H1 (cell line): ENCODE measurements around the gene RGPD3. TPM values are rescaled to one million over a fixed set of nuclear protein-coding genes. Genes with fewer than 3 reads are reported as not detected.
"Not testable (repeated sequence)": the region's sequence is repeated elsewhere in the genome, so short reads cannot be mapped to it uniquely, and the experiment has no call there.

Experiments used
- CTCF ChIA-PET: fragments of 300-600 bp; sonication (Branson Sonifier 250); formaldehyde crosslinking; loops from one replicate; lab custom pipeline; 2021; ENCODE audit not compliant: partially characterized antibody; lab: Charles Lee
- POLR2A ChIA-PET: fragments of 300-600 bp; sonication (Branson Sonifier 250); formaldehyde crosslinking; loops from one replicate; lab custom pipeline; 2021; ENCODE audit warnings: inconsistent platforms; ENCODE audit not compliant: partially characterized antibody; lab: Charles Lee
- DNase-seq, 2 experiments: peaks; one replicate each; pipeline versions ENCODE4 v3.0.0 to v3.0.0-alpha.2; 2010 to 2022; ENCODE audit warnings: low spot score in 2 of 2, low read depth in 1 of 2, mixed read lengths in 1 of 2
- FAIRE-seq: peaks from 2 replicates; lab custom pipeline; 2011; peaks lifted over from hg19 to GRCh38; lab: Jason Lieb, UNC
- H2AFZ ChIP-seq: 2 replicates; pipeline ENCODE4 v1.8.1; 2012; ENCODE audit warnings: low read length, inconsistent platforms
- H2AK5ac ChIP-seq: 2 replicates; pipeline ENCODE4 v1.6.1; 2013; ENCODE audit warnings: low read depth, low read length
- H2BK120ac ChIP-seq: replicated peaks from 2 replicates; pipeline ENCODE3; 2013; ENCODE audit warnings: low read depth, low read length, inconsistent platforms
- H2BK12ac ChIP-seq: 2 replicates; pipeline ENCODE4 v1.6.1; 2013; ENCODE audit warnings: low read depth, low read length
- H2BK15ac ChIP-seq: 2 replicates; pipeline ENCODE4 v1.6.1; 2013; ENCODE audit warnings: low read length
- H2BK20ac ChIP-seq: 2 replicates; pipeline ENCODE4 v1.6.1; 2013; ENCODE audit warnings: low read length
- H2BK5ac ChIP-seq: 2 replicates; pipeline ENCODE4 v1.6.1; 2013; ENCODE audit warnings: low read depth, low read length
- H3K14ac ChIP-seq: 2 replicates; pipeline ENCODE4 v1.6.1; 2013; ENCODE audit warnings: inconsistent platforms; ENCODE audit not compliant: insufficient read length
- H3K18ac ChIP-seq: 2 replicates; pipeline ENCODE4 v1.6.1; 2013; ENCODE audit warnings: low read length; ENCODE audit errors: extremely low read depth
- H3K23ac ChIP-seq: 2 replicates; pipeline ENCODE4 v1.6.1; 2013; ENCODE audit warnings: inconsistent platforms; ENCODE audit not compliant: insufficient read length
- H3K23me2 ChIP-seq: 2 replicates; pipeline ENCODE4 v1.6.1; 2013; ENCODE audit warnings: low read depth, low read length
- H3K27ac ChIP-seq: 2 replicates; pipeline ENCODE4 v1.6.1; 2011; ENCODE audit warnings: low read depth, low read length, inconsistent platforms
- H3K27me3 ChIP-seq, 4 experiments: replicated peaks in 1 of 4; 1 replicate in 1 of 4; 2 replicates in 3 of 4; pipeline versions ENCODE4 v1.6.1 to v1.8.1; 2011 to 2013; ENCODE audit warnings: low read length in 3 of 4, mild to moderate bottlenecking in 3 of 4, inconsistent platforms in 2 of 4, mixed read lengths in 2 of 4, moderate library complexity in 1 of 4; ENCODE audit not compliant: control insufficient read depth in 3 of 4, insufficient read depth in 3 of 4; ENCODE audit errors: extremely low read depth in 1 of 4
- H3K36me3 ChIP-seq, 4 experiments: 2 replicates each; pipeline versions ENCODE4 v1.6.1 to v1.8.1; 2011 to 2013; ENCODE audit warnings: mild to moderate bottlenecking in 4 of 4, low read length in 3 of 4, moderate library complexity in 2 of 4, control low read depth in 1 of 4, inconsistent platforms in 1 of 4; ENCODE audit not compliant: insufficient read depth in 4 of 4, control insufficient read depth in 2 of 4
- H3K4ac ChIP-seq: replicated peaks from 2 replicates; pipeline ENCODE3; 2013; ENCODE audit warnings: low read length, low read depth, mixed read lengths, inconsistent platforms; ENCODE audit not compliant: insufficient read length
- H3K4me1 ChIP-seq, 4 experiments: replicated peaks in 1 of 4; 1 replicate in 1 of 4; 2 replicates in 3 of 4; pipeline versions ENCODE4 v1.6.1 to v1.8.1; 2011 to 2013; ENCODE audit warnings: low read length in 3 of 4, inconsistent platforms in 2 of 4, mixed read lengths in 1 of 4; ENCODE audit not compliant: insufficient read depth in 4 of 4, control insufficient read depth in 3 of 4
- H3K4me2 ChIP-seq, 2 experiments: 2 replicates each; pipeline versions ENCODE4 v1.6.1 to v1.8.1; 2011 to 2013; ENCODE audit warnings: low read depth in 2 of 2, low read length in 2 of 2, control low read depth in 1 of 2, inconsistent platforms in 1 of 2, mild to moderate bottlenecking in 1 of 2; ENCODE audit not compliant: insufficient read depth in 1 of 2
- H3K4me3 ChIP-seq, 4 experiments: fragments of 200-600, 300-600 bp in 1 of 4; sonication (generic), shearing (Covaris generic), sonication (Bioruptor Twin) in 1 of 4; 2 replicates each; pipeline versions ENCODE4 v1.5.1 to v1.8.1; 2011 to 2016; ENCODE audit warnings: low read length in 4 of 4, low read depth in 3 of 4, control low read depth in 2 of 4, inconsistent platforms in 2 of 4, mild to moderate bottlenecking in 2 of 4, mixed read lengths in 1 of 4, moderate library complexity in 1 of 4; ENCODE audit not compliant: insufficient read depth in 2 of 4; ENCODE audit errors: extremely low read depth in 1 of 4
- H3K56ac ChIP-seq: replicated peaks from 2 replicates; pipeline ENCODE3; 2013; ENCODE audit warnings: low read depth, mild to moderate bottlenecking, mixed read lengths, low read length, inconsistent platforms; ENCODE audit not compliant: insufficient read length
- H3K79me1 ChIP-seq: 2 replicates; pipeline ENCODE4 v1.6.1; 2013; ENCODE audit warnings: low read depth, low read length, control low read depth
- H3K79me2 ChIP-seq, 2 experiments: 2 replicates each; pipeline versions ENCODE4 v1.6.1 to v1.8.1; 2012 to 2013; ENCODE audit warnings: low read length in 2 of 2, mild to moderate bottlenecking in 2 of 2, inconsistent platforms in 1 of 2; ENCODE audit not compliant: insufficient read depth in 2 of 2, control insufficient read depth in 1 of 2
- H3K9ac ChIP-seq, 4 experiments: replicated peaks in 1 of 4; 1 replicate in 1 of 4; 2 replicates in 3 of 4; pipeline versions ENCODE4 v1.6.1 to v1.8.1; 2011 to 2013; ENCODE audit warnings: low read depth in 3 of 4, low read length in 3 of 4, control low read depth in 2 of 4, mild to moderate bottlenecking in 2 of 4, moderate library complexity in 2 of 4, inconsistent platforms in 1 of 4; ENCODE audit errors: extremely low read depth in 1 of 4
- H3K9me3 ChIP-seq, 2 experiments: 2 replicates each; pipeline versions ENCODE4 v1.6.1 to v1.8.1; 2012 to 2013; ENCODE audit warnings: mild to moderate bottlenecking in 2 of 2, moderate library complexity in 2 of 2, control low read depth in 1 of 2, inconsistent platforms in 1 of 2, low read depth in 1 of 2, low read length in 1 of 2, mixed read lengths in 1 of 2; ENCODE audit not compliant: insufficient read depth in 2 of 2
- H4K20me1 ChIP-seq, 2 experiments: replicated peaks in 1 of 2; 2 replicates each; pipeline versions ENCODE3 to v1.8.1; 2011 to 2013; ENCODE audit warnings: inconsistent platforms in 2 of 2, low read length in 2 of 2, mild to moderate bottlenecking in 1 of 2; ENCODE audit not compliant: insufficient read depth in 2 of 2, control insufficient read depth in 1 of 2
- H4K5ac ChIP-seq: 2 replicates; pipeline ENCODE4 v1.6.1; 2013; ENCODE audit warnings: low read length, low read depth, mixed read lengths, inconsistent platforms; ENCODE audit not compliant: insufficient read length
- H4K8ac ChIP-seq: 2 replicates; pipeline ENCODE4 v1.8.0; 2013; ENCODE audit warnings: mild to moderate bottlenecking, moderate library complexity, low read length, inconsistent platforms; ENCODE audit not compliant: insufficient read depth; ENCODE audit errors: extremely low read depth
- H4K91ac ChIP-seq: replicated peaks from 2 replicates; pipeline ENCODE3; 2013; ENCODE audit warnings: low read length, mixed read lengths, inconsistent platforms; ENCODE audit not compliant: insufficient read length
- WGBS, 2 experiments: shearing (Covaris generic) in 1 of 2; methylation state at CpG; one replicate each; pipeline versions ENCODE4 v1.1.6 to v1.1.7; 2013 to 2015; ENCODE audit warnings: low lambda C conversion rate in 2 of 2, mixed read lengths in 2 of 2, inconsistent platforms in 1 of 2, low coverage in 1 of 2, missing lambda C conversion rate in 1 of 2; ENCODE audit not compliant: insufficient replicate concordance in 2 of 2, insufficient coverage in 1 of 2, insufficient read length in 1 of 2; ENCODE audit errors: extremely low coverage in 1 of 2, missing lambda C conversion rate in 1 of 2; 5-methylcytosine and 5-hydroxymethylcytosine counted together
- polyA plus RNA-seq, 7 experiments: library from polyadenylated mRNA; depleted of rRNA in 3 of 7; stranded (reverse) in 5 of 7; unstranded in 2 of 7; fragments of >200 nt in 5 of 7; fragments of 200-250 nt in 2 of 7; gene quantifications; 1 replicate in 5 of 7; 2 replicates in 1 of 7; 4 replicates in 1 of 7; pipeline versions ENCODE4 v1.2.1 to v1.2.3, GENCODE V29; 2011 to 2013; ENCODE audit warnings: missing spikeins in 2 of 7, mixed read lengths in 2 of 7
- total RNA-seq: library from RNA; stranded (reverse); fragmentation: NEBNext Ultra II Directional; extraction: Animal tissue kit (Norgen Biotek cat#: 25700); gene quantifications from 2 replicates; pipeline ENCODE4 v1.2.1, GENCODE V29; 2021
- TF ChIP-seq, protein P1 (sequence below): IDR thresholded peaks from 2 replicates; pipeline ENCODE4 v1.6.1; 2012; ENCODE audit warnings: inconsistent platforms

Gene RGPD3
- total and polyA plus RNA-seq, 2 of the 8 experiments (the other 6 are each of a cell fraction or from before 2014, with no cell fraction given): 0.08 to 0.17 TPM

DNA sequence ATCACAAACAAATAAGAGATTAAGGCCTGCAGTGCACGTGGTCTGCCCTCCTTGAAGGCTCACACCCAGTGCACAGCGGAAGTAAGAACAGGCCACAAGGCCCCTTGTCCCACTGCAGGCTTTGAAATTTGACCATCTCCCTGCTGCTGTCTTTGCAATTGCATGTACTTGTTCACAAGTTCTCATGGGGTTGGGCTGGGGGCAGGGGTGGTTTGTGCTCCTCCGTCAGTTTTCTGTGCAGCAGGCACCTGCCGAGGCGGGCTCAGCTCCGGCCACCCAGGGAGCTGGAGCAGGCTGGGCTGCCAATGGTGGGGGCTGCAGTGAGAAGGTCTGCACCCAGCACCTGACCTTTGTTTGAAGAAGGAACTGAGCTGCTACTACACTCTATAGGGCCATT is 41.2 kb upstream of the RGPD3 start:
- CTCF ChIA-PET, FAIRE-seq, H2BK5ac ChIP-seq: not testable (repeated sequence)

More for the DNA sequence above, 41.2 kb upstream of the RGPD3 start:
- H3K4ac ChIP-seq, H3K14ac ChIP-seq, H4K5ac ChIP-seq, H2AFZ ChIP-seq, H2AK5ac ChIP-seq, H2BK15ac ChIP-seq, H3K23ac ChIP-seq, H3K36me3 ChIP-seq, H3K18ac ChIP-seq, H3K9ac ChIP-seq, H3K56ac ChIP-seq, H3K4me2 ChIP-seq, H3K23me2 ChIP-seq, H4K91ac ChIP-seq, H3K79me2 ChIP-seq, H3K4me3 ChIP-seq, DNase-seq, H4K8ac ChIP-seq, H2BK120ac ChIP-seq, POLR2A ChIA-PET, H4K20me1 ChIP-seq, H3K9me3 ChIP-seq, H3K27ac ChIP-seq, H3K79me1 ChIP-seq, H2BK12ac ChIP-seq, H2BK20ac ChIP-seq, H3K27me3 ChIP-seq, H3K4me1 ChIP-seq: not testable (repeated sequence)
- TF ChIP-seq, protein P1, sequence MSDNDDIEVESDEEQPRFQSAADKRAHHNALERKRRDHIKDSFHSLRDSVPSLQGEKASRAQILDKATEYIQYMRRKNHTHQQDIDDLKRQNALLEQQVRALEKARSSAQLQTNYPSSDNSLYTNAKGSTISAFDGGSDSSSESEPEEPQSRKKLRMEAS: 0 out of 2 replicates have a peak, but pooled peaks have one; percentile 24
- WGBS, 2 experiments: 92% methylated on average over 6 of the region's 6 CpGs; no CpG with 5 or more reads in 1 of the 2 experiments
